NCI-H128 (cell line): ENCODE measurements around the gene GATAD2B.
"Not testable (repeated sequence)": the region's sequence is repeated elsewhere in the genome, so short reads cannot be mapped to it uniquely, and the experiment has no call there.

Experiments used
- DNase-seq: peaks from one replicate; lab custom pipeline; 2025; ENCODE audit not compliant: unreplicated experiment; lab: John Stamatoyannopoulos, UW

The GATAD2B gene

GRCh38 chr1:153929981-153930948 lies 7.5 kb upstream of the GATAD2B start:
- DNase-seq = no peak

DNA sequence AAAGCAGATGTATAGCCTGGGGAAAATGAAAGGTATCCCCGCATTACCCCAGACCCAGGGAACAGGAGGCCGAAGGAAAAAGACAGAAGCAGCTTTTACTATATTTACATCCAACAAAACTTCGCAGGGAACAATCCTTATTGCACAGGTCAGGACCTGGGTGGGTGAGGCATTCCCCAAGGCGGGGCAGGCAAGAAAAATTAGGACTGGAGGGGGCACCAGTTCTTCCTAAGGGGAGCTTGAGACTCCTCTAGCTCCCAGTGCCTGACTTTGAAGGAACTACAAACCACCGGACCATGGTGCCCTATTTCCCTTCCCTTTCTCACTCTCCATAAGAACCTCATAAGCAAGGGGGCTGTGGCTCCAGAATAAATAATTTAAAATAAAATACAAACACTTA lies 6.7 kb upstream of the GATAD2B start:
- no peak for DNase-seq

DNA sequence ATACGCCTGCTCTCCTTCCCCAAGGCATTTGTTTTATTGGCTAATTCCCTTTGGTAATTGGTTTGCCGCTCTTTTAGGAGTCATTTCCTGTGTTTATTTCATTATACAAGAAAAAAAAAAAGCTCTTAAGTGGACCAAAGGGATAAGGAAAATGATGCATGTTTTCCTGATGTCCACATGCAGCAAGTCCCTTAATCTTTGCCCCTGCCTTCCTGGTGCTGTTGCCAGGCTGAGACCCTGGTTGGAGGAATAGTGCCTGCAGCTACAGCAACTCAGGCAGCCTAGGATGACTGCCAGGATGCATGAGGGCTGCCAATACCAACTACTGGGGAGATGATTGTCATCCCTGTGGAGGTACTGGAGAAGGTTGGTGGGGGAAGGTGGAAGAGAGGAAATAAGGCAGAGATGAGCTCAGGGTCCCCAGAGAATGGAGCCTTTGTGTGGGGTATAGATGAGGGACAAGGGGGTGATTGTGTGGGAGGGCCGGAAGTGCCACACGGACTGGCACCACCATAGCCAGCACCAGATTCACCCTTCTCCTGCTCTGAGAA lies 6.1 kb upstream of the GATAD2B start:
- no peak for DNase-seq

DNA sequence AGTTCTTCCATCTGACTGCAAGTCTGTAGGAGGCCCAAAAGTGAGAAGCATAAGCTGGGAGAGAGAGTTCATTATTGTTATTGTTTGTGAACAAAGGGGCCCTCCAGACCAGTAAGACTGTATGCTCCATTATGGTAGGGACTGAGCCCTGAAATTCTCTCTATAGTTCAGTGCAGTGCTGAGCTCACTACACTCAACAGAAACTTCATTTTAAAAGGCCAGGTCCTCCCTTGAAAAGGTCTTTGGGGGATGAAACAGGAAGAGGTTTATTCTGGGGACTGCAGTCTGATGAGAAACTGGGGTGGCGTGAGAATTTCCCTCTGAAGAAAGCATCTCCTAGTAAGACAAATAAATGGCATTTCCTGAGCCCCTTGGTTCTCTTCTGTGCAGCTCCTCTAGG lies 5.5 kb upstream of the GATAD2B start:
- no peak for DNase-seq

- no peak for DNase-seq
Measured at GRCh38 chr1:153926405-153926804, 3.6 kb upstream of the GATAD2B start.

DNA sequence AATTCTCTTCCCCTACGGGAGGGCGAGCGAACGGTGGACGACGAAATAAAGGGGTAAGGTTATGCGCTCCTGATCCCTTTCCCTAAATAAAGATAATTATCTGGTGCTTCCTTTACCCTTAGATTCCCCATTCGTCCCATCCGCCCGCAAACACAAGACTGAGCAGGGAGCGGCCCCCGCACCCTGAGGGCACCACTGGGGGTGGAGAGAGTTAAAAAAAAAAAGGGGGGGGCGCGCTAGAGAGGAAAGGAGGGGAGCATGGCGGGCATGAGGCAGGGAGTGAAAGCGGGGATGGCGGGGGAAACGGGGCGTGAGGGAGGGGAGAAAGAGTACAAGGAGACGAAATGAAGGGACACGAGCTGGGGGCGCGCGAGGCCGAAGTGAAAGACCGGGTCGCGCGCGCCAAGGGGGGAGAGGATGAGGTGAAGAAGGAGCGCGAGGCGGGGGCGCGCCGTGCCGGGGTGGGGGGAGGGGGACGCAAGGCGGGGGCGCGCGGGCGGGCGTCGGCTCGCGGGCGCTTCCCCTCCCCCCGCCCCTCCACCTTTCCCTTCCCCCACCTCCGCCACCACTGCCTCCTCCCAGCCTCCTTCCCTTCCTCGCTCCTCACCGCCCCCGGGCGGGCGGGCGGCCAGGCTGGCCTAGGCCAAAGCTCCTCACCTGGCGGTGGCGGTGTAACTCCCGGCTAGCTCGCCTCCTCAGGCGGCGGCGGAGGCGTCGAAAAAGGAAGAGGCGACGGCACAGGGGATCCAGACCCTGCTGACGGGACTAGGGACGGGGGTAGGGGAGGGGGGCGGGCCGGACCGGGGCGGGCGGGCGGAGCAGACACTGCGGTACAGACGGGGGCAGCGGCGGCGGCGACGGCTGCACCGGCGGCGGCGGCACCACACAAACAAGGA lies 448 bp downstream of the GATAD2B start:
- peak; percentile 53 for DNase-seq

DNA sequence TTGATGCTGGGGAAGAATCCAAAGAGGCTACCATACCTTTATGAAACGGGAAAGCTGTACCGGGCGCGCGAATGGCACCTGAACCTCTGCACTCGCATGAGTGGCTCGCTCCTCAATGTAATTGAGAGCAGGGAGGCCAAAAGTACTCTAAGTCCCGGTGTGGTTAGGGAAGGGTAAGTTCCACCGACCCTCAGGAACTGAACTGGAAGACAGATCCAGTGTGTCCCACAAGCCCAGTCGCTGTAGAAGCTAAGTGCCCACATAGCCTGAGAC lies 1.0 kb downstream of the GATAD2B start:
- DNase-seq = peak; percentile 21

DNA sequence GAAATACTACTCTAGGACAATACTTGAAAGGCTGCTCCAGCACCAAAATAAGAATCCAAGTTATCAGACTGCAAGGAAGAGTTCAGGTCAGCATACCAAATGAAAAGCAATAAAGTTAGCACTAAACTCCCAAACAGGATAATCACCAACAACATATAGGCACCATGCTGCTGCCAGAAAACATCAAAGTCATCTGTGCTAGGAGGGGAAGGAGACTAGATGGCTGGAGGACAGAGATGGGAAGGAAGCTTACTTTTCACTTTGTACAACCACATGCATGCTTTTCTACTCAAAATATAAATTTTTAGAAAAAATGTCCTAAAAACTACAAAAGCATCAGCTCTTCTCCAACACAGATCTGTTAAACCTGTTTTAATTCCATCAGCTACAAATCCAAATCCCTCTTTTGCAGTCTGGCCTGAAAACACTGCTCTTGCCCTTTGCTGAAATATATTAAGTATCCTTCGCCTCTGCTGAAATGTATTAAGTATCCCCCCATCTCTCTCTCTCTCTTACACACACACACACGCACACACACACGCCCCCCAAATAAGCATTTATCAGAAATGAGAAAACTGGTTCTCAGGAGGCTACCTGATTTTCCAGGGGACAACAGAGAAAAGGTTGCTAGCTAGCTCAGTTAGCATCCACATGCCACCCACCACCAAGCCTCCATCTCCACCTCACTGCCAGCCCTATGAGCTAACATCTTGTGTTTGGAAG lies 1.5 kb downstream of the GATAD2B start:
- no peak for DNase-seq

- DNase-seq = no peak
Measured at GRCh38 chr1:153919876-153920852, 2.6 kb downstream of the GATAD2B start.

DNA sequence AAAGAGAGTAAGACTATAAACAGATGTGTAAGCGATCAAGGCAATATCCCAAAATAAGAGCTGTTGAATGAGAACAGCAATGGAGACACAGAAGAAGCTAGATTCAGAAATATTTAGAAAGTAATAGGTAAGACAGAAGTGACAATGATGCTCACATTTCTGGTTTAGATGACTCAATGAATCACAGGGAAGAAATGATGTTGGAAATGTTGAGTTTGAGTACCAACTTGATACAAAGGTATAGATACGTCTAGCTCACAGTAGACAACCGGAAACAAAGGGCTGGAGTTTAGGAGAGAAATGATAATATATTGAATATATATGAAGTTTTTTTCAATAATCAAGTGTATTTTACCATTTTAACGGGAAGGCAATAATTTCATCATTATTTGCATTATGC lies 6.5 kb downstream of the GATAD2B start:
- no peak for DNase-seq

- DNase-seq = no peak
Measured at GRCh38 chr1:153912349-153912748, 10.4 kb downstream of the GATAD2B start.

GRCh38 chr1:153910560-153910959 lies 12.2 kb downstream of the GATAD2B start:
- not testable (repeated sequence) for DNase-seq

GRCh38 chr1:153908071-153908470 lies 14.7 kb downstream of the GATAD2B start:
- DNase-seq = no peak

DNA sequence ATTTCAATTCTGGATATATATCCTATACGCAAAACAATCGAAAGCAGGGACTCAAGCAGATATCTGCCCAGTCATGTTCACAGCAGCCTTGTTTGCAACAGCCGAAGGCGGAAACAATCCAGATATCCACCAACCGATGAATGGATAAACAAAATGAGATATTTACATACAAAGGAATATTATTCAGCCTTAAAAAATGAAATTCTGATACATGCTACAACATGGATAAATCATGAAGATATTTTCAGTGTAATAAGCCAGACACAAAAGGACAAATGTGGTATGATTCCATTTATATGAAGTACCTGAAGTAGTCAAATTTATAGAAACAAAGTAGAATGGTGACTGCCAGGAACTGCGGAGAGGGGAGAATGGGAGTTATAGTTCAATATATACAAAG lies 15.6 kb downstream of the GATAD2B start:
- no peak for DNase-seq

DNA sequence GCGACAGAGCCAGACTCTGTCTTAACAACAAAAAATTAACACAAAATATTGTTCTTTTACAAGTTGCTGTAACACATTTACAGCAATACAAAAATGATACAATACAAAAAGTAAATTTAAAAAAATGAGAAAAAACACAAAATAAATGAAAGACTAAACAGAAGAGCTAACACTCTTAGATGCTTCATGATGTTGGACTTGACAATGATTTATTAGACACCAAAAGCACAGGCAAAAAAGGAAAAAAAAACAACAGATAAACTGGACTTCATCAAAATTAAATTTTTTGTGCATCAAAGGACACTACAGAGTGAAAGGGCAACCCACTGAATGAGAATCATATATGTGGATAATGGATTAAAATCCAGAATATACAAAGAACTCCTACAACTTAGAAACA lies 16.4 kb downstream of the GATAD2B start:
- DNase-seq = no peak

GRCh38 chr1:153905908-153906307 lies 16.9 kb downstream of the GATAD2B start:
- not testable (repeated sequence) for DNase-seq

GRCh38 chr1:153903841-153904455 lies 18.8 kb downstream of the GATAD2B start:
- no peak for DNase-seq

DNA sequence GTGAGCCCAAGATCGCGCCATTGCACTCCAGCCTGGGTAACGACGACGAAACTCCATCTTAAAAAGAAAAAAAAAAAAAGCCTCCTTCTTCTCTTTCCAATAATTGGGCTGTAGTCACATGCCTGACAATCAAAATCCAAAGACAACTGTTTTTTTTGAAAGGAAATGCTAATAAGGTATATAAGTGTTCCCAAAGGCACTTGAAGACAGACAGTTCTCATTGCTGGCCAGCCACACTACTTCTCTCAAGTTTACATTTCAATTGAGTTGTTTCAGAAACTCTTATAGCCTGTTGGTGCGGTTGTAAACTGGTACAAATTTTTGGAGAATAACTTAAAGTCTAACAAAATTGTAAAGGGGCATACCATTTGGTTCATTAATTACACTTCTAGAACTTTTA lies 23.3 kb downstream of the GATAD2B start:
- no peak for DNase-seq

DNA sequence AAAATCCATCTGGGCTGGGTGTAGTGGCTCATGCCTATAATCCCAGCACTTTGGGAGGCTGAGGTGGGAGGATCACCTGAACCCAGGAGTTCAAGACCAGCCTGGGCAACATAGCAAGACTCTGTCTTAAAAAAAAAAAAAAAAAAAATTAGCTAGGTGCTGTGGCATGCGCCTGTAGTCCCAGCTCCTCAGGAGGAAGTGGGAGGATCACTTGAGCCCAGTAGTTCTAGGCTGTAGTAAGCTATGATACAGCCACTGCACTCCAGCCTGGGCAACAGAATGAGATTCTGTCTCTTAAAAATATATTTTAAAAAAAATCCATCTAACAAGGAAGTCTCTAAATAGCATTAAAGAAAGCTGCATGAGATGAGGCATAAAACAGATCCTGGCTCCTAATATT lies 26.9 kb downstream of the GATAD2B start:
- DNase-seq = not testable (repeated sequence)
